NCI-H345 treated with DMSO at 0.1 percent for 48 hours (cell line): Measurements from ENCODE around the gene SMIM30.

Source experiments
- DNase-seq: peaks from one replicate; lab custom pipeline; 2025; ENCODE audit not compliant: unreplicated experiment; lab: John Stamatoyannopoulos, UW

Gene SMIM30

DNA sequence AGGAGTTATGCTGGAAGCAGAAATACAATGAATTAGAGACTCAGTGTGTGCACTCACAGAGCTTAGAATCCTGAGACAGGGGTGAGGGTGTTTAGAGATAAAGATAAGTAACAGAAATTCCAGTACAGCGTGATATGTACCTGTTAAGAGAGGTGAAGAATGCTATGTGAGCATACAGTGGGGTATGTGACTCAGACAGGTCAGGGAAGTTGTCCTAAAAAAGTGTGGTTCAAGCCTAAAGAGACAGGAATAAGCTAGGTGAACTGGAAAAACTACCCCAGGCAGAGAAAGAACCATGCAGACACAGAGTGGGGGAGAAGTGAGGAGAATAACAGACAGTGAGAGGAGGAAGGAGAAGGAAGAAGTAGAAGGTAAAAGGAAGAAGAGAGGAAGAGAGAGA, 8.6 kb downstream of the SMIM30 start:
- no peak for DNase-seq

DNA sequence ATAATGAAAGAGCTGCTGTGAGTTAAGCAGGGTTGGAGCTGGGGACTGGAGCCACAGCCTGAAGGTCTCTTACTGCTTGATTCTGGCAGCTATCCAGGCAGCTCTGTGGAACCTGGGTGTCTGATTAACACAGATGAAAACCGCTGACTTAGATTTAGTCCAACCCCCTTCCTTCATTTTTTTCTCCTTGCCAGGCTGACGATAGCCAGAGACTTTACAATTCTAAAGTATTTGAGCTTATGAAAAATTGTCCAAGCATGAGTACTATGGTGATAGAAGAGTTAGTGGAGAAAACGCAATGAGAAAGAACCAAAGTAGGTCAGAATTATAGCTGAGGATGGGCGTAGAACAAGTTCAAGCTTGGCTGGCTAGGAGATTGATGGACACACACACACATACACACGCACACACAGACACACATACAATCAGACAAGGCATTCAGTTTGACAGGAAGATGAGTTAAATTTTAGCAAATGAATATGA, 18.2 kb downstream of the SMIM30 start:
- DNase-seq = no peak

DNA sequence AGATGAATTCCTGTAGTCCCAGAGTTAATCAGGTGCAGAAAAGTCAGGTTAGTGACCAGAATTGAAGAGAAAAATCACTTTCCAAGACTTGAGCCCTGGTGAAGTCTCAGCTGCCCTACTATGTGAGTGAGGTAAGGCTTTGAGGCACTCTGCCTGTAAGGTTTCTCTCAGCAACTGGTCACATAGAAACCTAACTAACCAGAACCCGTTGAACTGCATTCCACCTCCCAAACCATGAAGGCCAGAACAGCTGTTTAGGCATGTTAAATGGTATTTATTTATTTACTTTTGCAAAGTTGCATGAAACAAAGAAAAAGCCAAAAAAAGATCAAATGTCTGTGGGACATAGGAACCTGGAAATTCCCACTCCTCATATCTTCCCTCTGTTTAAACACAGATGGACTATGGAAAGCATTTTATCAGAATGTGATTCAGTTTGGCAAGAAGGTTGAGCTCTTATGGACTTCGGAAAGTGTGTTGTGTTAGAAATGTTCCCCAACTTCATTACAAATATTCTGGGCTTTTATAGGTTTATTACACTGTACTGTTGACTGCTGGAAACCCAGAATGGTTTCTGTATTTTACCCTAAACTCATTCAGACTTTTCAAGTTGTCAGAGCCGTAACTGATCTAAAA, 19.0 kb downstream of the SMIM30 start:
- DNase-seq = no peak

DNA sequence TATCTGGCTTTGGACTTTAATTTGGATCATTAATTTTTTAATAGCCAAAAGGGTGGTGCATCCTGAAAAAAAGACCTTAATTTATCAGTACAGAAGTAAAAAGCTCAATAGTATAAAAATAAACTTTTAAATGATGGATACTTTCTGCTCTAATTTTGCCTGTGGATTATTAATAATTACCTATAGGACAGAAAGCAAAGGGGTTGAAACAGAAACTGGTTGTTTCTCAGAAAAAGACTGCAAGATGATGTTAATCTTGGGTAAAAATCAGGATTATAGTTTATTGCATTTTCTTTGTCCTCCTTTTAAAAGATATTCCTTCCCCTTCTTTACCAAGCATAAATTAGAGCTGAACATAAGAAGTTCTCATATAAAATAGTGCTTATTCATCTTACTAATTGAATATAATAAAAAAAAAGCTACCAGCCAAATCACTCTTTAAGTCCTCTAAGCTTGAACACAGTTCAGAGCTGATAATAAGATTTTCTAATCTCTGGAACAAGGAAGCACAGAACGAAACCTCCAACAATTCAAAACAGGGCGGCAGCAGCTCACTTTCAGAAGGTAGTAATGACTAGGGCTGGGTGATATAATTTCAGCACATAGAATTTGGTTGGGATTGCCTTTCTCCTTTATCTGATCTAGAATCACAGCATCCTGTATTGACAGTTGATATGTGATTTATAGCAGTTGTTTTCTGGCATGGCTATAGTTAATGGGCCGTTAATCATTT, 23.7 kb downstream of the SMIM30 start:
- DNase-seq = no peak

DNA sequence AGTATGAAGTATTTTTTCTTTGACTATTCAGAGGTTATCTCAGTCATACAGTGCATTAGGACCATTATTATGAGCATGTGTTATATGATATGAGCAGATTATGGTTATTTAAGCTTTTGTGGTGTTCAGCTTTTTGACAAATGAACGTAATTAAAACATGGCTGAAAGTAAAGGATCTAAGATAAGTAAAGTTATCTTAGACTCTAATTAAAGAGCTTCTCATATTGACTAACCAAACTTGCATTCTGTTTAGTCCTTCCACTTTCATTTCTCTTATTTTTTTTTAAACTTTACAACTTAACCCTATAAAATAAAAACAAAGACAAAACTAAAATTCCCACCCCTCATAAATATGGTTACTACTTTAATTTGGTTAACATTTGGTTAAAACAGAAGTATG, 24.8 kb downstream of the SMIM30 start:
- no peak for DNase-seq

DNA sequence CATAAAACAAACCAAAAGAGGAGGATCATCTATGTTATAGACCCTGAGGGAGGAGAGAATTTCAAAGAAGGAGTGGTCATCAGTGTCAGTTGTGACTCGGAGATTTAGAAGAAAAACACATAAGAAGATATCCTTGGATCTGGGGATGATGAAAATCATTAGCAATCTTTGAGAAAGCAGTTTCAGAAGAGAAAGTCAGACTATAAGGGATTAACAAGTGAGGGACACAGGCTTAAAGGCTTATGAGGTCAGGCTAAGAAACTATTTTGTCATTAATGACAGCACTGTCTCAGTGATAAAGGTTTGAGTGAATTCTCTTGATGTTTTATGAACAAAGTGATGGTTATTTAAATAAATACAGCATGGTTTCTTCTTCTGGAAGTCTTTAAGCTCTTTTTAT, 25.6 kb downstream of the SMIM30 start:
- DNase-seq = no peak

DNA sequence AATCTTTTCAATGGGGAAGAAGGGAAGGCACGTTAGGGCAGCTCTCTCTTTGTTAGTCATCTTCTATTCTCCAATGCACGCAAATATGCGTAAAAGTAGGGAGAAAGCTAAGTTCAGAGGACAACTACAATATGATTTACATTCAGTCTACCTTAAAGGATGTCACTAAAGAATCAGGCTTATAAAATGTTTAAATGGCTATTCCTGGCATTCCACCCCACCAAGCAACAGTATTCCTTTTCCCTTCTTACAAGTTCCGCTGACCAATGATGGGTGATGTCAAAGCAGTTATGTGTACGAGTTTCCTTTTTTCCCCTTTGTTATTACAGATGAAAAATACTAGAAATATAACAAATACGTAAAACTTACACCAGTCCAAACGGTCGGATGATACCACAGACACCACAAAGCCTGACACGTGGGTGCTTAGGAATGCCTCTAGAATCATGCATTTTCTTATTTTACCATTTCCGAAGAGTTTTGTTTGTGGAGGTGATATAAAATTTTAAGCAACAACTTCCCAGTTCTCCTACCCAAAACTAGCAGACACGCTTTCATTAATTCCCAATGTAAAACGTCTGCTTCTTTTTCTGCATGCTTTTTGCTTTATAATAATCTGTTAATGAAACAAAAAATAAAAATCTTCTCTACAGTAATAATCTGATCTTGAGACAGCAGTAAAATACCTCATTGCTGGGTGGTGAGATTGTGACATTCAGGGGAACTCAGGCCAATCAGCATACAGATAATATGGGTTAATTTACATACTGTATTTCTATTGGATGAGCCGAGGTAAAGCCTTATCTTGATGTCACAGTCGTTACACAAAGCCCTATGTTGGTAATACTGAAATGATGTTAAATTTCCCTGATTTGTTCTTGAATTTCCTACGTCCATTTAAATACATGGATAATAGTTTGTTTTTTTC, 31.0 kb downstream of the SMIM30 start:
- DNase-seq = no peak

DNA sequence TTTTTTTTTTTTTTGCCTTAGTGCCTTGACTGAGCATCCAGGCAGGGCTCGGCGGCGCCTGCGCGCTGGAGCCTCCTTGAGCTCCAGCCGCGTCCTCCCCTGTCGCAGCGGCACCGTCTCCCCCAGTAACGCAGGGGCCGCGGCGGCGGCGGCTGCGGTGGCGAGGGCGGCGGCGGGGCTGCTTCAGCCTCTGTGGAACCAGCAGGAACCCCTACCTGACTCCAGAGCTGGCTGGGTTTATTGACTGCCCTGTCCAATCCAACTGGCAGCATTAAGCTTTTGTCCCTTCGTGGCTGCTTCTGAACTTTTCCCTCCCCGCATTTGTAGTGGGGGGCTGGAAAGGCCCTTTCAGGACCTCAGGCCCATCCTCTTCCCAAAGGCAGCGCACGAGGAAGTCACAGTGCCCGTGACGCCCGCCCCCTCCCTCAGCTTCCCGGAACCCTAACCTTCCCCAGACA, 31.9 kb downstream of the SMIM30 start, which contains the start of gene GPR85:
GPR85 (minus strand) TSS at position 397 of the 458 bp plus-strand sequence. CDS start 2,106 bp downstream, outside the sequence.
- DNase-seq = peak; percentile 12

DNA sequence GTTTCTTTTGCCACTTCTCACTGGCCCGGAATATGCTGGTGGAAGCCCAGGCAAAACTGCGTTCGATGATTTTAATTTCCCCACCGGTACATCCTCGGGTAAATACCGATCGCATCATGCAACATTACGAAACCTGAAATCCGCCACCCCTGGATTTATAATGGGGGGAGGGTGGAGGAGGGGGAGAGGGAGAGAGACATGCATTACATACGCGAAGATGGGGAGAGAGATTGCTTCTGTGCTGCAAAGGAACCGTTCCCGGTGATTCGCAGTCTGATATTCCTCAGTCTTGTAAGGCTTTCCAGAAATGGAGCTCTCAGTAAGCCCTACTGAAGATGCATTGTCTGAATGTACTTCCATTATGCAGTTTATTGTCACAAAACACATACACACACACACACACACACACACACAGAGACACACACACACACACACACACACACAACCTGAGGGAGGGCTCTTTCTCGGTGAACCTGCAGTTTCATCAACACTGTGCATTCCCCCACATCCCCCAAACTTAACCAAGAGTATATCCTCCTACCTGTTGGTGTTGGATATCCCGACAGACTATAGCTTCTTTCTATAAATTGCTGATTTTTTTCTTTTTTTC, 32.5 kb downstream of the SMIM30 start:
- peak; percentile 52 for DNase-seq

DNA sequence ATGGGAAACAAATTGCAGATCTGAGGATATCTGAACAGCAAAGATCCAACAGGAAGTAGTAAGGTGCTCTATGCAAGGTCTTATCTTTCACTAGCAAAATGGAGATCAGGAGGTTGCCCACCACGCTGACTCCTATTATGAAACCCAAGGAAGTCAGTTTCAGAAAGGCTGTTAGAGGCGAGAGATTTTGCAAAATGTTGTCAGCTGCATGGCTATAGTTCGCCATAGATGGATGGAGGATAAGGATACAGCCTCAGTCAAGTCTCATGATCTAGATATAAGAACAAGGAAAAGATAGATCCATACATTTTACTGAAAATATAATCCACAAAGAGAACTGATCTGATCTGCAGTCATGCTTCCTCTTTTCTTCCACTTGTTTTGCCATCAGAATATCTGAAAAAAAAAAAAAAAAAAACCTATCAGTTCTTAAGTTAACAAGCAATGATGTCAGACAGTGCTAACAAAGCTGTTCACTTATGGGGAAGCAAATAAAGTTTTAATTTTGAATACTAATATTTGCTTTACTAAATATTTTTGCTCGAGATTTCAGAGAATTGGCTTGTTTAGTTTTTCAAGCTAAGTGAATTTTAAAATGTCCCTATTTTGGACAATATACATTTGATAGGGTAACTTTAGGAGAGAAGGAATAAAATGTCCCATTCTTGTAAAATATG, 33.7 kb downstream of the SMIM30 start:
- DNase-seq = no peak

DNA sequence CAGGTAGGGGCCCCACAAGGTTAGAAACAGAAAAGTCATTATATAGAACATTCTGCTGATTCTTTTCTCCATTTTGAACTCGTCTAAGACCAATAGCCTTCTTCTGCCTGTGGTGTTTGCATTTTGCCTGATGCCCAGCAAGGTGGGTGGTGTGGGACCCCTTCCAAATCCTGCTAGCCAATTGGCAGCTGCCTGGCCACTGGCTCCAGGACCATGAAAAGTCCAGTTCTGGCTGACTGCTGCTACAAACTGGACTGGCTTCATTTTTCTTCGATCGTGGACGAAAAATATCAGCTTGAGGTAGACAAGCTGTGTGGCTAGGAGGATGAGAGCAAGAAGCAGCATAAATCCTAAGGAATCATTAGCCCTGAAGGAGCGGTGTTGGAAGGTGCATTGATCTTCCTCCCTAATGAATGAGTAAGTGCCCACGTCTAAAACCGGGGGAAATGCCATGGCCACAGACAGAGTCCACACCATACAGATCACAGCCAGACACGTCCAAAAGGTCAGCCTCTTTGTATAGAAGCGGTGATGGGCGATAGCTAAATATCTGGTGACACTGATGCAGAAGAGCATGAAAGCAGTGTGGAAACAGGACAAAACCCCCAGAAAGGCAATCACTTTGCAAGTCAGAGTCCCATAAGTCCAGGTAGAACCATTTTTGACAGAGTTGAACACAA, 34.4 kb downstream of the SMIM30 start:
- no peak for DNase-seq

DNA sequence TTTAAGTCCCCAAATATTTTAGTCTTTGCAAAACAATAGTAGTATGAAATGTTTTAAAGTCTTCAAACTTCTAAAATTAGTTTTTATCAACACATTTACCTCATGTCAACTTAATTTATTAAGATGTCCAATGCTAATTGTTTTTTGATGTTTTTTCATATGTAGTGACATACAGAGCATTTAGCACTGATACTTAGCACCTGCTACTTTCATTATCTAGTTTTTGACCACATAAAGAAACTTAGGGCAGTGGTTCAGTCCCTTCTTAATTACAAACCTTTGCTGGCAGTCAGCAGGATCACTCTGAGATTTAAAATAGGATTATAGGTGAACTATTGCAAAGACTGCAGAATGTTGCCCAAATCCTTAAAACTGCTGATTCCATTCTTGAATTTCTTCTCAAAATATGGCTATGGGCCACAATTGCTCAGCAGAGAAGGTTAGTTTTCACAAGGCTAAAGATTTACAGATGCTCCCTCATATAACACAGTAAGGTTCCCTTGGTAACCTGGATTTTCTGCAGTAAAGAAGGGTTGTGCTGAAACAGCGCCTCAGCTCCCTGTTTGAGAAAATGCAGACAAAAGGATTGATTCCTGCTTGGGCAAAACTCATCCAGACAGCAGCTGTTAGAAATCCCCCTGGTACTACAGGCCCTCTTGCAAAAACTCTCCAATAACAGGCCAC, 35.1 kb downstream of the SMIM30 start:
- DNase-seq = no peak

DNA sequence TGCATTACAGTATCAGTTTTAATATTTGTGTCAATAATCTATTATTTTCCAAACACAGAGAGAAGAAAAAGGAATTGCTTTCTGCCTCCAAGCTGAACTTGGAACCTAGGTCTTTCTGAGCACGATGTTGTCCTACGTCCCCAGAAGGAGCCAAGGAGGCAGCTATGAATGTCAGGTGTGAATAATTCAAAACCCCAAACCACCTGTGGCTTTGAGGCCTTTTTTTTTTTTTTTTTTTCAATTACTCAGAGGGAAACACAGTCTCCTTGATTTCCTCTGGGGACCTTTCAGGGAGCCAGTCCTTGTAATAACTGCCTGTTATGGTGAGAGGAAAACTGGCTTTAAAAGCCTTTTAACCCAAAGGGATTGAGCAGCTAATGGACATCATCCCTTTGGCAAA, 40.0 kb downstream of the SMIM30 start:
- no peak for DNase-seq

DNA sequence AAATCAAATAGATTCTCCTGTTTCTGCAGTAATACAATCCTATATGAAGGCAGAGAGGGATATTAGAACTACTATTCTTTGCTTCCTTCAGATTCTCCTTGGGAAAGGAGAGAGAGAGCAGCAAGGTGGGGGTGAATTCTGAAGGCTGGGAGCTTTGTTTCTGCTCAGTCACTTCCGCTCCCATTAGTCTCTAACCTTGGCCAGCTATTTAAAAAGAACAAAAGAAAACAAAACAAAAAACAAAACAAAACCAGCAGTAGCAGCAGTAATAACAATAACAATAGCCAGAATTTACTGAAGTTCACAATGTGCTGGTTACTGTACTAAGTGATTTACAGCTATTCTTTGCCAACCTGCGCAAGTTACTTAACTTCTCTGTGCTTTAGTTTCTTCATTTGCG, 41.7 kb downstream of the SMIM30 start:
- DNase-seq = no peak

DNA sequence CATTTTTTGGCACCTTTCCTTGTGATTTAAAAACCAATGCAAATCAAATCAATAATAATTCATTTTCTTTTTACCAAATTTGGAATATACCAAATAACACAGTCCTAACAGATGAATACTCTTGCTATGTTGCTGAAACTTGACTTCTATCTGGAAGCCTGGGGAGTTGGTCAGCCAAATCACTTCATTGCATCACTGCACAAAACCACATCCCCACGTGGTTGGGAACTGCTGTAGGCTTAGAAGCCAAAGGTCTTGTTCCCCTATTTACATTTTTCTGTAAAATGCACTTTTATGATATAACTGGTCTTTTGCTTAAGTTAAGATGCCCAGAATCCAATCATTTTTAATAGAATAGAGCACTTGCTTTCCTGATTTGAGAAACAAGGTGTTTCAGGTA, 46.9 kb downstream of the SMIM30 start:
- DNase-seq = no peak
